Ramos (cell line): Measurements from ENCODE around the gene LCE5A.
"Not testable (repeated sequence)": the region's sequence is repeated elsewhere in the genome, so short reads cannot be mapped to it uniquely, and the experiment has no call there.

Source experiments
- in situ Hi-C: fragments of 300-500 bp; cut with MboI; formaldehyde crosslinking; loops from one replicate; pipeline ENCODE4 v1.14.3; 2022; ENCODE audit warnings: low sequenced_read_pairs; ENCODE audit not compliant: unreplicated experiment

The LCE5A gene

GRCh38 chr1:152510503-152510902 lies at the start of gene LCE5A:
LCE5A (plus strand) TSS chr1:152510803; CDS start chr1:152511535, 732 bp downstream.
- in situ Hi-C loops: no loop called here

GRCh38 chr1:152461544-152461943 lies 49.1 kb upstream of the LCE5A start:
- in situ Hi-C loops: no loop called here

GRCh38 chr1:152462636-152463035 lies 48.0 kb upstream of the LCE5A start:
- in situ Hi-C loops: no loop called here

- in situ Hi-C loops: no loop called here
Measured at GRCh38 chr1:152466217-152466616, 44.4 kb upstream of the LCE5A start.

GRCh38 chr1:152473887-152474537 lies 36.6 kb upstream of the LCE5A start:
- in situ Hi-C loops: no loop called here

GRCh38 chr1:152479792-152480595 lies 30.6 kb upstream of the LCE5A start:
- in situ Hi-C loops: no loop called here

- in situ Hi-C loops: no loop called here
Measured at GRCh38 chr1:152481869-152482664, 28.5 kb upstream of the LCE5A start.

- in situ Hi-C loops: no loop called here
Measured at GRCh38 chr1:152486400-152487006, 24.1 kb upstream of the LCE5A start.

GRCh38 chr1:152487871-152488270 lies 22.7 kb upstream of the LCE5A start:
- in situ Hi-C loops: no loop called here

GRCh38 chr1:152491537-152491936 lies 19.1 kb upstream of the LCE5A start:
- in situ Hi-C loops: not testable (repeated sequence)

- in situ Hi-C loops: no loop called here
Measured at GRCh38 chr1:152495066-152495675, 15.4 kb upstream of the LCE5A start.

GRCh38 chr1:152497273-152497672 lies 13.3 kb upstream of the LCE5A start:
- in situ Hi-C loops: no loop called here

GRCh38 chr1:152501704-152502103 lies 8.9 kb upstream of the LCE5A start:
- in situ Hi-C loops: no loop called here

- in situ Hi-C loops: no loop called here
Measured at GRCh38 chr1:152502496-152503180, 8.0 kb upstream of the LCE5A start.

GRCh38 chr1:152505083-152505482 lies 5.5 kb upstream of the LCE5A start:
- in situ Hi-C loops: no loop called here

GRCh38 chr1:152506899-152507498 lies 3.6 kb upstream of the LCE5A start:
- in situ Hi-C loops: no loop called here

- in situ Hi-C loops: no loop called here
Measured at GRCh38 chr1:152511596-152511995, 993 bp downstream of the LCE5A start.

GRCh38 chr1:152513081-152513480 lies 2.5 kb downstream of the LCE5A start:
- in situ Hi-C loops: no loop called here
